K562 (cell line): ENCODE data around the gene STK17A. TPM values are rescaled to one million over a fixed set of nuclear protein-coding genes. Genes with fewer than 3 reads are reported as not detected.
A peak's percentile ranks its signal among the peaks of the same experiment; 100 is the strongest.

Experiments used
- FOSL1 ChIP-seq: fragments of 200-800 bp; sonication (Bioruptor generic); conservative IDR thresholded peaks from 2 replicates; pipeline ENCODE4 v1.6.1; 2016; ENCODE audit warnings: missing genetic modification characterization, missing compliant biosample characterization
- FUS ChIP-seq: fragments of 200-400 bp; formaldehyde crosslinking; optimal IDR thresholded peaks from 2 replicates; pipeline ENCODE3; 2017; ENCODE audit warnings: low read depth, low read length
- HOXB6 ChIP-seq: fragments of 250-450 bp; sonication (Bioruptor Pico); IDR thresholded peaks from 2 replicates; pipeline ENCODE4 v1.5.1; 2022; ENCODE audit warnings: mild to moderate bottlenecking, borderline replicate concordance
- LCOR ChIP-seq: sonication (generic); formaldehyde crosslinking; IDR thresholded peaks from 2 replicates; pipeline ENCODE4 v1.8.0; 2022; ENCODE audit warnings: mild to moderate bottlenecking, missing genetic modification reagents
- MEIS2 ChIP-seq: fragments of 450-650 bp; IDR thresholded peaks from 2 replicates; pipeline ENCODE4 v1.6.1; 2014; ENCODE audit warnings: mild to moderate bottlenecking; ENCODE audit not compliant: partially characterized antibody
- MIER1 ChIP-seq: fragments of 450-650 bp; IDR thresholded peaks from 2 replicates; pipeline ENCODE4 v1.6.1; 2016; ENCODE audit warnings: antibody characterized with exemption, mild to moderate bottlenecking, low read depth
- PHF21A ChIP-seq: fragments of 450-650 bp; IDR thresholded peaks from 2 replicates; pipeline ENCODE4 v1.6.1; 2017; ENCODE audit warnings: low read depth, borderline replicate concordance
- POLR3A ChIP-seq: IDR thresholded peaks from 2 replicates; pipeline ENCODE4 v1.6.1; 2011; ENCODE audit warnings: borderline replicate concordance, mild to moderate bottlenecking, moderate library complexity; ENCODE audit not compliant: insufficient read length, insufficient read depth; ENCODE audit errors: extremely low read depth
- RNF2 ChIP-seq: sonication (generic); IDR thresholded peaks from 2 replicates; pipeline ENCODE4 v1.6.1; 2016
- TFAM ChIP-seq: fragments of 250-450 bp; sonication (Bioruptor Pico); conservative IDR thresholded peaks from 2 replicates; pipeline ENCODE4 v1.5.0; 2021; ENCODE audit warnings: mild to moderate bottlenecking, moderate library complexity
- TRIM24 ChIP-seq, 2 experiments: fragments of 450-650 bp; IDR thresholded peaks; 2 replicates each; pipeline ENCODE4 v1.6.1; 2016
- ZEB2 ChIP-seq: fragments of 450-650 bp; IDR thresholded peaks from 2 replicates; pipeline ENCODE4 v1.6.1; 2016
- ZNF766 ChIP-seq: fragments of 200-800 bp; sonication (Bioruptor generic); conservative IDR thresholded peaks from 2 replicates; pipeline ENCODE4 v1.6.1; 2016; ENCODE audit warnings: missing genetic modification characterization, missing compliant biosample characterization
- ZNF77 ChIP-seq: fragments of 250-450 bp; sonication (Bioruptor Pico); IDR thresholded peaks from 2 replicates; pipeline ENCODE4 v1.5.0; 2020
- ZSCAN29 ChIP-seq: fragments of 450-650 bp; IDR thresholded peaks from 2 replicates; pipeline ENCODE4 v1.6.1; 2017
- polyA plus RNA-seq, 8 experiments: library from polyadenylated mRNA; depleted of rRNA in 4 of 8; stranded (reverse) in 5 of 8; unstranded in 3 of 8; fragments of >200 nt; fragmentation: Nextera tagmentation in 2 of 8; fragmentation: Illumina TruSeq in 1 of 8; extraction: Ambion mirVana in 2 of 8; extraction: Trizol in 1 of 8; gene quantifications; 2 replicates each; pipeline versions ENCODE4 v1.2.1 to v1.2.3, GENCODE V29; 2011 to 2014; ENCODE audit warnings: inconsistent platforms in 1 of 8, missing spikeins in 1 of 8
- total RNA-seq, 7 experiments: library from RNA; depleted of rRNA in 6 of 7; stranded (reverse); fragments of >200 nt in 6 of 7; fragmentation: Illumina TruSeq in 2 of 7; extraction: Trizol in 2 of 7; gene quantifications; 2 replicates each; pipeline versions ENCODE4 v1.2.1 to v1.2.3, GENCODE V29; 2011 to 2021; ENCODE audit warnings: low replicate concordance in 1 of 7
- TF ChIP-seq, protein P1 (sequence below): fragments of 450-650 bp; formaldehyde crosslinking; IDR thresholded peaks from 2 replicates; pipeline ENCODE4 v1.4.0; 2020; ENCODE audit warnings: mild to moderate bottlenecking
- TF ChIP-seq, protein P2 (sequence below), 2 experiments: fragments of 450-650 bp in 1 of 2; sonication (generic) in 1 of 2; formaldehyde crosslinking in 1 of 2; IDR thresholded peaks; 2 replicates each; pipeline versions ENCODE4 v1.7.1 to v1.9.0; 2016 to 2022; ENCODE audit warnings: inconsistent platforms in 1 of 2, mild to moderate bottlenecking in 1 of 2, missing genetic modification reagents in 1 of 2

The STK17A gene
- total and polyA plus RNA-seq, 9 of the 15 experiments (the other 6 are each of a cell fraction or from before 2014, with no cell fraction given): 3.4 to 16.3 (median 13.2) TPM

DNA sequence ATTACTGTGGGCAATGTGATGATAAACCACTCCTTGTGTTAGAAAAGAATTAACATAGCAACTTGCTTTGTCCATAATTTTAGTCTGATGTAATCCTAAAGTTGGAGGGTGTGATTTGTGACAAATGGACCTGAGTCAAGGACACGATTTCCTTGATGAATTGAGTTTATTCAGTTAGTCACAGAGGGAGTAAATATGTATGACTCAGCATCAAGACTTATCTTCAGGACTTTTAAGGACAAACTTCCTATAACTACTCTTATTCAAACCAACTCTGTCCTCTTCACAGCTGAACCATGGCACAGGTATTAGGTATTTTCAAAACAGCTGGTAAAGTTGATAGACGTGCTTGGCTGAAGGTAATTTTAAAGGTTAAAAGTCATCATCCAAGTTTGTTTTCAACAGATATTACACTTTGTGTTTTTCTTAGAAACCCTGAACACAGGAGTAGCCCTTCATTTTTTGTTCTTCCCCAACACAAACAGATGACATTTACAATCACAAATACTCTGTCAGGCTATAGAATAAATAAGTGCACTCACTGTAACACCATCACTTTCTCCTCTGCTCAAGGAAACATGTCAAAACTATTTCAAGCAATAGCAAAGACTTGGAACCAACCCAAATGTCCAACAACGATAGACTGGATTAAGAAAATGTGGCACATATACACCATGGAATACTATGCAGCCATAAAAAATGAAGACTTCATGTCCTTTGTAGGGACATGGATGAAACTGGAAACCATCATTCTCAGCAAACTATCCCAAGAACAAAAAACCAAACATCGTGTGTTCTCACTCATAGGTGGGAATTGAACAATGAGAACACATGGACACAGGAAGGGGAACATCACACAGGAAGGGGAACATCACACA lies 91.9 kb downstream of the STK17A start (continued):
- no peak for TF ChIP-seq POLR3A
- no peak for TF ChIP-seq ZNF766 (CRISPR knock-in tag)
- no peak for TF ChIP-seq LCOR
- peak; percentile 38 to 75; a peak in 2 of 4 replicates for TF ChIP-seq TRIM24 (IDR thresholded peaks at IDR 0.05)
- no peak for TF ChIP-seq RNF2
- TF ChIP-seq ZSCAN29: no peak
- no peak for TF ChIP-seq HOXB6
- peak; percentile 79 for TF ChIP-seq FOSL1 (tag)
- TF ChIP-seq, protein P1, sequence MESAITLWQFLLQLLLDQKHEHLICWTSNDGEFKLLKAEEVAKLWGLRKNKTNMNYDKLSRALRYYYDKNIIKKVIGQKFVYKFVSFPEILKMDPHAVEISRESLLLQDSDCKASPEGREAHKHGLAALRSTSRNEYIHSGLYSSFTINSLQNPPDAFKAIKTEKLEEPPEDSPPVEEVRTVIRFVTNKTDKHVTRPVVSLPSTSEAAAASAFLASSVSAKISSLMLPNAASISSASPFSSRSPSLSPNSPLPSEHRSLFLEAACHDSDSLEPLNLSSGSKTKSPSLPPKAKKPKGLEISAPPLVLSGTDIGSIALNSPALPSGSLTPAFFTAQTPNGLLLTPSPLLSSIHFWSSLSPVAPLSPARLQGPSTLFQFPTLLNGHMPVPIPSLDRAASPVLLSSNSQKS (CRISPR knock-in tag): no peak
- TF ChIP-seq PHF21A: no peak
- no peak; the same call in 1 of the 2 replicates for TF ChIP-seq ZEB2
- no peak for TF ChIP-seq MIER1
- TF ChIP-seq FUS: no peak
- TF ChIP-seq, protein P2, sequence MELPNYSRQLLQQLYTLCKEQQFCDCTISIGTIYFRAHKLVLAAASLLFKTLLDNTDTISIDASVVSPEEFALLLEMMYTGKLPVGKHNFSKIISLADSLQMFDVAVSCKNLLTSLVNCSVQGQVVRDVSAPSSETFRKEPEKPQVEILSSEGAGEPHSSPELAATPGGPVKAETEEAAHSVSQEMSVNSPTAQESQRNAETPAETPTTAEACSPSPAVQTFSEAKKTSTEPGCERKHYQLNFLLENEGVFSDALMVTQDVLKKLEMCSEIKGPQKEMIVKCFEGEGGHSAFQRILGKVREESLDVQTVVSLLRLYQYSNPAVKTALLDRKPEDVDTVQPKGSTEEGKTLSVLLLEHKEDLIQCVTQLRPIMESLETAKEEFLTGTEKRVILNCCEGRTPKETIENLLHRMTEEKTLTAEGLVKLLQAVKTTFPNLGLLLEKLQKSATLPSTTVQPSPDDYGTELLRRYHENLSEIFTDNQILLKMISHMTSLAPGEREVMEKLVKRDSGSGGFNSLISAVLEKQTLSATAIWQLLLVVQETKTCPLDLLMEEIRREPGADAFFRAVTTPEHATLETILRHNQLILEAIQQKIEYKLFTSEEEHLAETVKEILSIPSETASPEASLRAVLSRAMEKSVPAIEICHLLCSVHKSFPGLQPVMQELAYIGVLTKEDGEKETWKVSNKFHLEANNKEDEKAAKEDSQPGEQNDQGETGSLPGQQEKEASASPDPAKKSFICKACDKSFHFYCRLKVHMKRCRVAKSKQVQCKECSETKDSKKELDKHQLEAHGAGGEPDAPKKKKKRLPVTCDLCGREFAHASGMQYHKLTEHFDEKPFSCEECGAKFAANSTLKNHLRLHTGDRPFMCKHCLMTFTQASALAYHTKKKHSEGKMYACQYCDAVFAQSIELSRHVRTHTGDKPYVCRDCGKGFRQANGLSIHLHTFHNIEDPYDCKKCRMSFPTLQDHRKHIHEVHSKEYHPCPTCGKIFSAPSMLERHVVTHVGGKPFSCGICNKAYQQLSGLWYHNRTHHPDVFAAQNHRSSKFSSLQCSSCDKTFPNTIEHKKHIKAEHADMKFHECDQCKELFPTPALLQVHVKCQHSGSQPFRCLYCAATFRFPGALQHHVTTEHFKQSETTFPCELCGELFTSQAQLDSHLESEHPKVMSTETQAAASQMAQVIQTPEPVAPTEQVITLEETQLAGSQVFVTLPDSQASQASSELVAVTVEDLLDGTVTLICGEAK (IDR thresholded peaks at IDR 0.05): no peak
- TF ChIP-seq, protein P2 (CRISPR knock-in tag; IDR thresholded peaks at IDR 0.05): no peak
- no peak for TF ChIP-seq TFAM (CRISPR knock-in tag)
- peak; percentile 74 for TF ChIP-seq MEIS2
- no peak for TF ChIP-seq ZNF77
